HCT116 (cell line): ENCODE results near the gene IARS1.

Experiments
- CEBPB ChIP-seq: IDR thresholded peaks from 2 replicates; pipeline ENCODE4 v1.6.1; 2012; ENCODE audit warnings: low read depth
- CTCF ChIP-seq, 3 experiments: fragments of 200-600 bp in 1 of 3; sonication (generic) in 1 of 3; IDR thresholded peaks in 2 of 3; conservative IDR thresholded peaks in 1 of 3; 2 replicates each; pipeline ENCODE4 v1.5.1; 2012 to 2017; ENCODE audit warnings: low read depth in 2 of 3, low read length in 2 of 3, antibody characterized with exemption in 1 of 3, borderline replicate concordance in 1 of 3, control low read depth in 1 of 3, mild to moderate bottlenecking in 1 of 3, mixed read lengths in 1 of 3, mixed run types in 1 of 3, moderate library complexity in 1 of 3; ENCODE audit not compliant: insufficient read depth in 1 of 3
- ELF1 ChIP-seq: IDR thresholded peaks from 2 replicates; pipeline ENCODE4 v1.6.1; 2012; ENCODE audit warnings: low read depth, borderline replicate concordance
- EZH2phosphoT487 ChIP-seq: fragments of 200-600 bp; IDR thresholded peaks from 2 replicates; pipeline ENCODE4 v1.6.1; 2018; ENCODE audit warnings: antibody characterized with exemption, borderline replicate concordance
- JUND ChIP-seq: IDR thresholded peaks from 2 replicates; pipeline ENCODE4 v1.6.1; 2012
- POLR2A ChIP-seq: IDR thresholded peaks from 2 replicates; pipeline ENCODE4 v1.7.0; 2011; ENCODE audit warnings: borderline replicate concordance; ENCODE audit not compliant: insufficient read depth, insufficient read length; ENCODE audit errors: extremely low read depth
- POLR2AphosphoS5 ChIP-seq: IDR thresholded peaks from 2 replicates; pipeline ENCODE4 v1.6.1; 2011; ENCODE audit warnings: mild to moderate bottlenecking, low read depth, low read length, moderate library complexity
- RAD21 ChIP-seq: IDR thresholded peaks from 2 replicates; pipeline ENCODE4 v1.6.1; 2012; ENCODE audit warnings: low read depth, mild to moderate bottlenecking
- YY1 ChIP-seq: IDR thresholded peaks from 2 replicates; pipeline ENCODE4 v1.6.1; 2011; ENCODE audit warnings: low read length, low read depth, moderate library complexity, mild to moderate bottlenecking; ENCODE audit not compliant: insufficient replicate concordance; ENCODE audit errors: extremely low read depth
- ZBTB33 ChIP-seq: IDR thresholded peaks from 2 replicates; pipeline ENCODE4 v1.6.1; 2011; ENCODE audit warnings: mild to moderate bottlenecking, low read length, moderate library complexity; ENCODE audit not compliant: insufficient replicate concordance; ENCODE audit errors: extremely low read depth
- ZNF274 ChIP-seq: fragments of 200-500 bp; sonication (Bioruptor generic); IDR thresholded peaks from 2 replicates; pipeline ENCODE4 v1.6.1; 2014; ENCODE audit warnings: mild to moderate bottlenecking, low read depth, low read length, inconsistent platforms

GRCh38 chr9:92247296-92247695, 46.2 kb downstream of the IARS1 start:
- TF ChIP-seq CTCF (IDR thresholded peaks at IDR 0.05 in 2 of 3, conservative IDR thresholded peaks at IDR 0.05 in 1 of 3; ENCODE audit: borderline replicate concordance in 1 of 3, insufficient read depth in 1 of 3, low read depth in 2 of 3, low read length in 2 of 3): no peak
- TF ChIP-seq POLR2A: no peak
- TF ChIP-seq ELF1: no peak
- TF ChIP-seq YY1: no peak
- TF ChIP-seq CEBPB: no peak
- TF ChIP-seq ZNF274: no peak
- TF ChIP-seq POLR2AphosphoS5: no peak
- no peak for TF ChIP-seq JUND
- TF ChIP-seq EZH2phosphoT487: no peak
- no peak for TF ChIP-seq ZBTB33
- no peak for TF ChIP-seq RAD21
